ENCODE measurements around the gene ARHGAP24. TPM values are rescaled to one million over a fixed set of nuclear protein-coding genes. Genes with fewer than 3 reads are reported as not detected.

ARHGAP24 gene
- total RNA-seq, 1 experiment from 2014 or later = 2.1 TPM

- ChIA-PET POLR2A (interaction anchor here (0.6 kb wide), 1 partner anchor 33 kb away, joined by 3 read pairs; no protein-coding TSS in a partner anchor), CTCF (interaction anchor here (1.2 kb wide), 1 partner anchor 264 kb away, joined by 4 read pairs; no protein-coding TSS in a partner anchor)
- no peaks in the 10 kb centered on the region for H3K27me3 Mint-ChIP-seq (ENCODE audit: low read depth)
- DNase-seq (ENCODE audit: low spot score) (no peak), ATAC-seq (no peak)
- H3K36me3 Mint-ChIP-seq = no peaks in the 10 kb centered on the region
- H3K27ac Mint-ChIP-seq = no peak overlapping the region
- peaks cover 30% of the 10 kb centered on the region for H3K4me1 Mint-ChIP-seq
- H3K9me3 Mint-ChIP-seq = 0 out of 2 replicates have a peak, but pooled peaks cover 3% of the 10 kb centered on the region
- no peak for TF ChIP-seq CDX4 (CRISPR knock-in tag; IDR thresholded peaks at IDR 0.05; ENCODE audit: borderline replicate concordance)
- no peak for TF ChIP-seq ZNF512 (CRISPR knock-in tag; IDR thresholded peaks at IDR 0.05; ENCODE audit: borderline replicate concordance)
- no peak for TF ChIP-seq ZSCAN18 (CRISPR knock-in tag; IDR thresholded peaks at IDR 0.05)
- TF ChIP-seq ZBTB43 (CRISPR knock-in tag; IDR thresholded peaks at IDR 0.05) = no peak
- no peak for TF ChIP-seq USF1 (CRISPR knock-in tag; IDR thresholded peaks at IDR 0.05)
- no peak for TF ChIP-seq ZNF396 (CRISPR knock-in tag; IDR thresholded peaks at IDR 0.05; ENCODE audit: borderline replicate concordance)
- TF ChIP-seq ELF4 (CRISPR knock-in tag; IDR thresholded peaks at IDR 0.05; ENCODE audit: low read depth) = no peak
- TF ChIP-seq KAT7 (CRISPR knock-in tag; IDR thresholded peaks at IDR 0.05; ENCODE audit: borderline replicate concordance) = no peak
- no peak for TF ChIP-seq ZMAT4 (CRISPR knock-in tag; IDR thresholded peaks at IDR 0.05)
- TF ChIP-seq NR3C1 (CRISPR knock-in tag; conservative IDR thresholded peaks at IDR 0.05; ENCODE audit: low read depth) = no peak
- TF ChIP-seq ZNF232 (CRISPR knock-in tag; IDR thresholded peaks at IDR 0.05) = no peak
- TF ChIP-seq NR1H2 (CRISPR knock-in tag; IDR thresholded peaks at IDR 0.05) = no peak
- no peak for TF ChIP-seq ERG (CRISPR knock-in tag; IDR thresholded peaks at IDR 0.05)
- H3K4me3 Mint-ChIP-seq = no peak overlapping the region
Observed at GRCh38 chr4:85682391-85682790, 207.4 kb downstream of the ARHGAP24 start.

- no peaks in the 10 kb centered on the region for H3K9me3 Mint-ChIP-seq
- DNase-seq (ENCODE audit: low spot score) (no peak), ATAC-seq (no peak)
- H3K4me3 Mint-ChIP-seq = no peak overlapping the region
- no peak overlapping the region for H3K27ac Mint-ChIP-seq
- no peaks in the 10 kb centered on the region for H3K27me3 Mint-ChIP-seq (ENCODE audit: low read depth)
- peaks cover 18% of the 10 kb centered on the region for H3K4me1 Mint-ChIP-seq
- POLR2A ChIA-PET = no interaction called here
- CTCF ChIA-PET = no interaction called here
- no peak for TF ChIP-seq ZNF232 (CRISPR knock-in tag; IDR thresholded peaks at IDR 0.05)
- H3K36me3 Mint-ChIP-seq = no peaks in the 10 kb centered on the region
Observed at GRCh38 chr4:85684676-85685075, 209.7 kb downstream of the ARHGAP24 start.

- Mint-ChIP-seq H3K27me3 (ENCODE audit: low read depth) (no peaks in the 10 kb centered on the region), H3K9me3 (no peaks in the 10 kb centered on the region), H3K4me1 (peaks cover 15% of the 10 kb centered on the region), H3K27ac (no peak overlapping the region), H3K4me3 (no peak overlapping the region), H3K36me3 (no peaks in the 10 kb centered on the region)
- CTCF ChIA-PET = no interaction called here
- POLR2A ChIA-PET = no interaction called here
- ATAC-seq (no peak), DNase-seq (ENCODE audit: low spot score) (no peak)
- TF ChIP-seq CBFB (CRISPR knock-in tag; IDR thresholded peaks at IDR 0.05; ENCODE audit: low read depth) (no peak), TCF7 (CRISPR knock-in tag; IDR thresholded peaks at IDR 0.05; ENCODE audit: low read depth) (no peak), ZNF512 (CRISPR knock-in tag; IDR thresholded peaks at IDR 0.05; ENCODE audit: borderline replicate concordance) (no peak), TEAD4 (CRISPR knock-in tag; IDR thresholded peaks at IDR 0.05) (no peak), ZBTB21 (CRISPR knock-in tag; IDR thresholded peaks at IDR 0.05; ENCODE audit: borderline replicate concordance) (no peak), ZNF532 (CRISPR knock-in tag; IDR thresholded peaks at IDR 0.05; ENCODE audit: borderline replicate concordance) (no peak)
Observed at GRCh38 chr4:85686398-85686797, 211.4 kb downstream of the ARHGAP24 start.
